A673 (cell line): ENCODE data around the gene SAMD3.

Experiments
- EZH2 ChIP-seq: fragments of 200-600 bp; sonication (generic); IDR thresholded peaks from 2 replicates; pipeline ENCODE4 v1.6.1; 2017; ENCODE audit warnings: borderline replicate concordance, low read depth, mild to moderate bottlenecking, mixed read lengths, antibody characterized with exemption, low read length; ENCODE audit not compliant: poor library complexity, severe bottlenecking
- TF ChIP-seq, protein P1 (sequence below): fragments of 300-800, 200-600 bp; sonication (generic); conservative IDR thresholded peaks from 2 replicates; pipeline ENCODE4 v1.5.1; 2017; ENCODE audit warnings: low read depth, mild to moderate bottlenecking, antibody characterized with exemption, low read length, moderate library complexity, mixed read lengths

- TF ChIP-seq, protein P1, sequence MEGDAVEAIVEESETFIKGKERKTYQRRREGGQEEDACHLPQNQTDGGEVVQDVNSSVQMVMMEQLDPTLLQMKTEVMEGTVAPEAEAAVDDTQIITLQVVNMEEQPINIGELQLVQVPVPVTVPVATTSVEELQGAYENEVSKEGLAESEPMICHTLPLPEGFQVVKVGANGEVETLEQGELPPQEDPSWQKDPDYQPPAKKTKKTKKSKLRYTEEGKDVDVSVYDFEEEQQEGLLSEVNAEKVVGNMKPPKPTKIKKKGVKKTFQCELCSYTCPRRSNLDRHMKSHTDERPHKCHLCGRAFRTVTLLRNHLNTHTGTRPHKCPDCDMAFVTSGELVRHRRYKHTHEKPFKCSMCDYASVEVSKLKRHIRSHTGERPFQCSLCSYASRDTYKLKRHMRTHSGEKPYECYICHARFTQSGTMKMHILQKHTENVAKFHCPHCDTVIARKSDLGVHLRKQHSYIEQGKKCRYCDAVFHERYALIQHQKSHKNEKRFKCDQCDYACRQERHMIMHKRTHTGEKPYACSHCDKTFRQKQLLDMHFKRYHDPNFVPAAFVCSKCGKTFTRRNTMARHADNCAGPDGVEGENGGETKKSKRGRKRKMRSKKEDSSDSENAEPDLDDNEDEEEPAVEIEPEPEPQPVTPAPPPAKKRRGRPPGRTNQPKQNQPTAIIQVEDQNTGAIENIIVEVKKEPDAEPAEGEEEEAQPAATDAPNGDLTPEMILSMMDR, result no peak
- TF ChIP-seq EZH2, result no peak
Measured at GRCh38 chr6:130152908-130153510, 69.7 kb downstream of the SAMD3 start.
